ENCODE measurements around the gene COA8. TPM values are rescaled to one million over a fixed set of nuclear protein-coding genes. Genes with fewer than 3 reads are reported as not detected.

Gene COA8
- total and polyA plus RNA-seq, 4 donors, result 30.6 to 59.8 (median 39.5) TPM

GRCh38 chr14:103627073-103628025 lies 64.6 kb downstream of the COA8 start:
- no peak for DNase-seq
- H3K9ac ChIP-seq (ENCODE audit: insufficient read depth in 1 of 2, low read length in 2 of 2), result no peak overlapping the region
- no peaks in the 10 kb centered on the region for H3K9me3 ChIP-seq (ENCODE audit: control insufficient read depth in 4 of 4, insufficient read depth in 3 of 4, low read length in 3 of 4)
- no peaks in the 10 kb centered on the region for H3K27me3 ChIP-seq (ENCODE audit: control insufficient read depth in 3 of 3, insufficient read depth in 3 of 3, low read length in 2 of 3)
- 91 to 92% methylated on average over 16 of the region's 16 CpGs for WGBS, 2 donors
- ATAC-seq (ENCODE audit: insufficient read depth, low FRiP score), result no peak
- H3K36me3 ChIP-seq (ENCODE audit: control insufficient read depth in 4 of 4, insufficient read depth in 4 of 4, low read length in 4 of 4), result no peaks in the 10 kb centered on the region
- TF ChIP-seq CTCF (IDR thresholded peaks at IDR 0.05; ENCODE audit: control extremely low read depth, extremely low read depth), result no peak
- peaks cover 0 to 26% (median 24%) of the 10 kb centered on the region in 5 donors for H3K4me1 ChIP-seq (ENCODE audit: control insufficient read depth in 5 of 5, insufficient read depth in 5 of 5, low read length in 5 of 5)
- no peak overlapping the region for H3K4me3 ChIP-seq
- H3K27ac ChIP-seq (ENCODE audit: low read depth in 1 of 2, low read length in 1 of 2), result peak overlapping the region; percentile 95 to 100

GRCh38 chr14:103628221-103628683 lies 65.5 kb downstream of the COA8 start:
- Histone ChIP-seq H3K27ac (ENCODE audit: low read depth in 1 of 2, low read length in 1 of 2) (peak overlapping the region; percentile 95 to 100), H3K4me1 (ENCODE audit: control insufficient read depth in 5 of 5, insufficient read depth in 5 of 5, low read length in 5 of 5) (peaks cover 1 to 26% (median 24%) of the 10 kb centered on the region in 5 donors), H3K4me3 (peak overlapping the region; percentile 98), H3K9me3 (ENCODE audit: control insufficient read depth in 4 of 4, insufficient read depth in 3 of 4, low read length in 3 of 4) (no peaks in the 10 kb centered on the region), H3K9ac (ENCODE audit: insufficient read depth in 1 of 2, low read length in 2 of 2) (peak overlapping the region; percentile 80 to 90), H3K27me3 (ENCODE audit: control insufficient read depth in 3 of 3, insufficient read depth in 3 of 3, low read length in 2 of 3) (no peaks in the 10 kb centered on the region), H3K36me3 (ENCODE audit: control insufficient read depth in 4 of 4, insufficient read depth in 4 of 4, low read length in 4 of 4) (no peaks in the 10 kb centered on the region)
- peak; percentile 49 to 55 (median 54) for DNase-seq
- no peak for TF ChIP-seq CTCF (IDR thresholded peaks at IDR 0.05; ENCODE audit: control extremely low read depth, extremely low read depth)
- 4% methylated on average over 30 to 31 of the region's 31 CpGs for WGBS, 2 donors
- peak; percentile 65 for ATAC-seq (ENCODE audit: insufficient read depth, low FRiP score)

- WGBS, 2 donors, result 0% methylated on average over 76 to 97 of the region's 97 CpGs
- H3K4me1 ChIP-seq (ENCODE audit: control insufficient read depth in 5 of 5, insufficient read depth in 5 of 5, low read length in 5 of 5), result peaks cover 4 to 24% (median 20%) of the 10 kb centered on the region in 5 donors
These were observed 66.1 kb downstream of the COA8 start, which contains the start of gene KLC1 for GRCh38 chr14:103628684-103629502. KLC1 (plus strand) TSS chr14:103629211; CDS start chr14:103654565, 25,354 bp downstream.

More at GRCh38 chr14:103628684-103629502, 66.1 kb downstream of the COA8 start, which contains the start of gene KLC1:
- ATAC-seq (ENCODE audit: insufficient read depth, low FRiP score) (peak; percentile 86), DNase-seq (peak; percentile 85 to 88 (median 85))
- Histone ChIP-seq H3K9ac (ENCODE audit: insufficient read depth in 1 of 2, low read length in 2 of 2) (peak within 1 kb of the TSS; percentile 80 to 90), H3K36me3 (ENCODE audit: control insufficient read depth in 4 of 4, insufficient read depth in 4 of 4, low read length in 4 of 4) (no peaks in the 10 kb centered on the region), H3K27ac (ENCODE audit: low read depth in 1 of 2, low read length in 1 of 2) (peak within 1 kb of the TSS; percentile 95 to 100), H3K9me3 (ENCODE audit: control insufficient read depth in 4 of 4, insufficient read depth in 3 of 4, low read length in 3 of 4) (no peaks in the 10 kb centered on the region), H3K27me3 (ENCODE audit: control insufficient read depth in 3 of 3, insufficient read depth in 3 of 3, low read length in 2 of 3) (no peaks in the 10 kb centered on the region), H3K4me3 (peak within 1 kb of the TSS; percentile 98)
- no peak for TF ChIP-seq CTCF (IDR thresholded peaks at IDR 0.05; ENCODE audit: control extremely low read depth, extremely low read depth)

All from lung (tissue), 12 donors.